D721Med (cell line): ENCODE measurements around the gene PSME1.
A peak's percentile ranks its signal among the peaks of the same experiment; 100 is the strongest.

ENCODE experiments used
- DNase-seq: peaks from one replicate; pipeline ENCODE4 v3.0.0; 2011; ENCODE audit warnings: low spot score; ENCODE audit not compliant: insufficient read length
- FAIRE-seq: peaks from 2 replicates; lab custom pipeline; 2011; peaks lifted over from hg19 to GRCh38; lab: Jason Lieb, UNC
- CTCF ChIP-seq: IDR thresholded peaks from 2 replicates; pipeline ENCODE4 v1.5.1; 2012; ENCODE audit warnings: mild to moderate bottlenecking, control low read depth; ENCODE audit not compliant: insufficient read depth; ENCODE audit errors: missing control alignments

The PSME1 gene

GRCh38 chr14:24155100-24155499 is 19.1 kb downstream of the PSME1 start:
- DNase-seq (no peak), FAIRE-seq (no peak)
- TF ChIP-seq CTCF, result no peak

- DNase-seq, result no peak
- no peak for FAIRE-seq
- no peak for TF ChIP-seq CTCF
Observed at GRCh38 chr14:24156840-24157239, 20.8 kb downstream of the PSME1 start.

GRCh38 chr14:24157331-24157730 is 21.3 kb downstream of the PSME1 start:
- FAIRE-seq, result no peak
- no peak for DNase-seq
- TF ChIP-seq CTCF, result no peak

GRCh38 chr14:24159777-24160498 is 23.9 kb downstream of the PSME1 start:
- FAIRE-seq (no peak), DNase-seq (no peak)
- no peak for TF ChIP-seq CTCF

GRCh38 chr14:24160499-24160849 is 24.5 kb downstream of the PSME1 start:
- FAIRE-seq, result no peak
- no peak for DNase-seq
- no peak for TF ChIP-seq CTCF

GRCh38 chr14:24160850-24161804 is 25.1 kb downstream of the PSME1 start, which contains the start of gene IRF9:
Gene IRF9 (plus strand): TSS chr14:24161265. CDS start chr14:24162145, 880 bp downstream.
- FAIRE-seq (no peak), DNase-seq (peak; percentile 96)
- TF ChIP-seq CTCF, result peak; percentile 91

GRCh38 chr14:24162093-24162492 is 26.1 kb downstream of the PSME1 start:
- no peak for TF ChIP-seq CTCF
- no peak for DNase-seq
- no peak for FAIRE-seq
